MCF 10A (cell line): Measurements from ENCODE around the gene CRYBG2. TPM values are rescaled to one million over a fixed set of nuclear protein-coding genes. Genes with fewer than 3 reads are reported as not detected.

Experiments used
- BruUV-seq: library from RNA; stranded (reverse); fragments of 400-500 nt; replicated peaks from 2 replicates; lab custom pipeline; 2021; lab: Mats Ljungman, UMichigan
- CTCF ChIA-PET: fragments of 300-600 bp; sonication (Branson Sonifier 250); formaldehyde crosslinking; extraction: SDS; loops from one replicate; lab custom pipeline; 2021; ENCODE audit warnings: antibody characterized with exemption, inconsistent platforms; lab: Yijun Ruan, JAX
- POLR2A ChIA-PET: fragments of 300-600, 350-650 bp; sonication (Branson Sonifier 250); formaldehyde crosslinking; extraction: SDS; loops from one replicate; lab custom pipeline; 2020; ENCODE audit warnings: antibody characterized with exemption, inconsistent platforms; lab: Yijun Ruan, JAX
- DNase-seq: peaks from one replicate; pipeline ENCODE4 v3.0.0-alpha.2; 2018; ENCODE audit not compliant: unreplicated experiment
- H3K27ac Mint-ChIP-seq: one replicate; pipeline ENCODE4 v1.8.0; 2022; ENCODE audit warnings: mild to moderate bottlenecking, low read depth, mixed read lengths; ENCODE audit not compliant: unreplicated experiment
- H3K27me3 Mint-ChIP-seq: one replicate; pipeline ENCODE4 v1.8.0; 2022; ENCODE audit warnings: mixed read lengths; ENCODE audit not compliant: insufficient read depth, unreplicated experiment
- H3K36me3 Mint-ChIP-seq: one replicate; pipeline ENCODE4 v1.8.0; 2022; ENCODE audit warnings: mild to moderate bottlenecking, moderate library complexity, mixed read lengths; ENCODE audit not compliant: insufficient read depth, unreplicated experiment
- H3K4me1 Mint-ChIP-seq: one replicate; pipeline ENCODE4 v1.8.0; 2022; ENCODE audit warnings: mixed read lengths; ENCODE audit not compliant: insufficient read depth, unreplicated experiment
- H3K4me3 Mint-ChIP-seq: one replicate; pipeline ENCODE4 v1.8.0; 2022; ENCODE audit warnings: mild to moderate bottlenecking, moderate library complexity, mixed read lengths; ENCODE audit not compliant: unreplicated experiment
- H3K9me3 Mint-ChIP-seq: one replicate; pipeline ENCODE4 v1.8.0; 2022; ENCODE audit warnings: mixed read lengths; ENCODE audit not compliant: unreplicated experiment
- intact Hi-C: fragments of 100-400 bp; cut with micrococcal nuclease; formaldehyde crosslinking; loops from 2 replicates; pipeline ENCODE4 v1.14.1; 2022
- total RNA-seq: library from RNA; stranded (reverse); gene quantifications from 2 replicates; pipeline ENCODE4 v1.2.3, GENCODE V29; 2022
- TF ChIP-seq, protein P1 (sequence below): fragments of 200-600 bp; IDR thresholded peaks from one replicate; pipeline ENCODE4 v1.8.0; 2022; ENCODE audit warnings: antibody characterized with exemption, mild to moderate bottlenecking; ENCODE audit not compliant: unreplicated experiment

CRYBG2 gene
- total RNA-seq, 1 experiment from 2014 or later, result 8.6 TPM

- Mint-ChIP-seq H3K4me3 (no peak overlapping the region), H3K9me3 (no peaks in the 10 kb centered on the region), H3K27me3 (no peaks in the 10 kb centered on the region), H3K27ac (peak overlapping the region; percentile 8), H3K36me3 (peaks cover 19% of the 10 kb centered on the region), H3K4me1 (peaks cover 38% of the 10 kb centered on the region)
- no TSS peak for BruUV-seq
- peak; percentile 49 for DNase-seq
- TF ChIP-seq, protein P1, sequence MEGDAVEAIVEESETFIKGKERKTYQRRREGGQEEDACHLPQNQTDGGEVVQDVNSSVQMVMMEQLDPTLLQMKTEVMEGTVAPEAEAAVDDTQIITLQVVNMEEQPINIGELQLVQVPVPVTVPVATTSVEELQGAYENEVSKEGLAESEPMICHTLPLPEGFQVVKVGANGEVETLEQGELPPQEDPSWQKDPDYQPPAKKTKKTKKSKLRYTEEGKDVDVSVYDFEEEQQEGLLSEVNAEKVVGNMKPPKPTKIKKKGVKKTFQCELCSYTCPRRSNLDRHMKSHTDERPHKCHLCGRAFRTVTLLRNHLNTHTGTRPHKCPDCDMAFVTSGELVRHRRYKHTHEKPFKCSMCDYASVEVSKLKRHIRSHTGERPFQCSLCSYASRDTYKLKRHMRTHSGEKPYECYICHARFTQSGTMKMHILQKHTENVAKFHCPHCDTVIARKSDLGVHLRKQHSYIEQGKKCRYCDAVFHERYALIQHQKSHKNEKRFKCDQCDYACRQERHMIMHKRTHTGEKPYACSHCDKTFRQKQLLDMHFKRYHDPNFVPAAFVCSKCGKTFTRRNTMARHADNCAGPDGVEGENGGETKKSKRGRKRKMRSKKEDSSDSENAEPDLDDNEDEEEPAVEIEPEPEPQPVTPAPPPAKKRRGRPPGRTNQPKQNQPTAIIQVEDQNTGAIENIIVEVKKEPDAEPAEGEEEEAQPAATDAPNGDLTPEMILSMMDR, result peak; percentile 33
- CTCF ChIA-PET, result interaction anchor here (0.6 to 2.7 kb wide), 25 partner anchors 9 to 155 kb away, joined by 3 to 21 read pairs (median 3); partner anchors contain the start of genes UBXN11 and ZNF593
- POLR2A ChIA-PET, result interaction anchor here (0.7 to 1.8 kb wide), 5 partner anchors 15 to 132 kb away, joined by 3 to 5 read pairs (median 3); partner anchors contain the start of gene ZNF593
- intact Hi-C loops, result loop anchor here (1.0 kb wide), 2 partner anchors 36 to 106 kb away; no protein-coding TSS in a partner anchor
These were observed 68.4 kb downstream of the CRYBG2 start for GRCh38 chr1:26285366-26286063.

- ChIA-PET CTCF (interaction anchor here (0.5 to 2.7 kb wide), 28 partner anchors 9 to 147 kb away, joined by 3 to 21 read pairs (median 3); partner anchors contain the start of genes DHDDS, UBXN11 and ZNF593), POLR2A (interaction anchor here (0.7 to 1.8 kb wide), 9 partner anchors 9 to 148 kb away, joined by 3 to 5 read pairs (median 3); partner anchors contain the start of genes CEP85, DHDDS and ZNF593)
- H3K27me3 Mint-ChIP-seq, result no peaks in the 10 kb centered on the region
- intact Hi-C loops, result loop anchor here (1.0 kb wide), 2 partner anchors 37 to 107 kb away; no protein-coding TSS in a partner anchor
- H3K36me3 Mint-ChIP-seq, result peaks cover 24% of the 10 kb centered on the region
- BruUV-seq, result no TSS peak
- no peaks in the 10 kb centered on the region for H3K9me3 Mint-ChIP-seq
- peak; percentile 89 for DNase-seq
- H3K4me3 Mint-ChIP-seq, result no peak overlapping the region
- peak overlapping the region; percentile 8 for H3K27ac Mint-ChIP-seq
- TF ChIP-seq, protein P1, result peak; percentile 82
- peaks cover 40% of the 10 kb centered on the region for H3K4me1 Mint-ChIP-seq
These were observed 69.2 kb downstream of the CRYBG2 start for GRCh38 chr1:26284597-26285347.

DNA sequence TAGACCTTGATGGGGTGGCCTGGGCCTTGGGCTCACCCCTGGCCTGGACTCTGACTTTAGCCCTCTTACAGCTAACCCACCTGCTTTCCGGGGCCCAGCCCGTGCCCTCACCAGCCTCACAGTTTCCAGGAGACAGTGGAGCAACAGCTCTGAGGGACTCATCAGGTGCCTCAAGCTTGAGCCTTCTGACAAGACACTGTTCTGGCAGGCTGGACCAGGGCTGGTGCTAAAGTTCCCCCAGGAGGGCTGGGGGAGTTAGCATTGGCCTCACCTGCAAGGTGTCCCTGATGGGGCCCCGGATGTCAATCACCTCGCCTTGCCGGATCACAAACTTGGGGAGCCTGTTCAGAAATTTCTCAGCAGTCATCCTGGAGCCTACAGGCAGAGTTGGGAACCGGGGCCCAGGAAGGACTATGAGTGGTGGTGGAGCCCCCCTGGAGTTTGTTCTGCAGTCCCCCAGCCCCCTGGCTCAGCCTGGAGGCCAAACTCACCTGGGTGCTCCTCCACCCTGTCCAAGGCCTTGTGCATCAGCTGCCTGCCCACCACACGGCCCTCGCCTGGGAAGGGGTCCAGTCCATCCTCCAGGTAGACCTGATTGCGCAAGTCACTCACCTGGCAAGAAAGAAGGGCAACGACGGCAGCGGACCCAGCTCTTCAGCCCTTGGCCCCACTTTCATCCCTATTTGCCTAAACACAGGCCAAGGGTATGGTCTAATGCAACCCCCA, 69.9 kb downstream of the CRYBG2 start:
- CTCF ChIA-PET, result interaction anchor here (0.8 to 2.7 kb wide), 16 partner anchors 9 to 148 kb away, joined by 3 to 21 read pairs (median 6); partner anchors contain the start of genes DHDDS and UBXN11
- H3K27ac Mint-ChIP-seq, result peak overlapping the region; percentile 8
- H3K4me3 Mint-ChIP-seq, result no peak overlapping the region
- DNase-seq, result no peak
- BruUV-seq, result no TSS peak
- peaks cover 47% of the 10 kb centered on the region for H3K4me1 Mint-ChIP-seq
- H3K36me3 Mint-ChIP-seq, result peaks cover 24% of the 10 kb centered on the region
- no peaks in the 10 kb centered on the region for H3K9me3 Mint-ChIP-seq
- POLR2A ChIA-PET, result interaction anchor here (0.9 to 1.6 kb wide), 7 partner anchors 9 to 148 kb away, joined by 3 to 5 read pairs (median 3); partner anchors contain the start of genes CEP85 and DHDDS
- TF ChIP-seq, protein P1, result no peak
- no peaks in the 10 kb centered on the region for H3K27me3 Mint-ChIP-seq
- intact Hi-C loops, result no loop called here
